ENCODE results near the gene TPRN.
A peak's percentile ranks its signal among the peaks of the same experiment; 100 is the strongest.

TPRN gene

GRCh38 chr9:137189297-137190295 lies 10.9 kb downstream of the TPRN start:
- DNase-seq (ENCODE audit: low read depth in 2 of 2): no peak

GRCh38 chr9:137188490-137189296 lies 11.8 kb downstream of the TPRN start, which contains the start of the genes ANAPC2 and SSNA1:
Gene ANAPC2, minus strand, starts transcription at chr9:137188560. Its CDS starts 28 bp downstream, at chr9:137188532.
Gene SSNA1, plus strand, starts transcription at chr9:137188676. Its CDS starts 51 bp downstream, at chr9:137188727.
- DNase-seq (ENCODE audit: low read depth in 2 of 2): peak; percentile 79 to 88

- no peak for DNase-seq (ENCODE audit: low read depth in 2 of 2)
Observed at GRCh38 chr9:137188086-137188489, 12.5 kb downstream of the TPRN start.

GRCh38 chr9:137187386-137187785 lies 13.2 kb downstream of the TPRN start:
- DNase-seq (ENCODE audit: low read depth in 2 of 2): no peak

GRCh38 chr9:137186385-137186784 lies 14.2 kb downstream of the TPRN start:
- DNase-seq (ENCODE audit: low read depth in 2 of 2): no peak

- no peak for DNase-seq (ENCODE audit: low read depth in 2 of 2)
Observed at GRCh38 chr9:137185921-137186320, 14.6 kb downstream of the TPRN start.

GRCh38 chr9:137184881-137185660 lies 15.5 kb downstream of the TPRN start:
- DNase-seq (ENCODE audit: low read depth in 2 of 2): no peak

- DNase-seq (ENCODE audit: low read depth in 2 of 2): no peak
Observed at GRCh38 chr9:137183980-137184595, 16.5 kb downstream of the TPRN start.

GRCh38 chr9:137182836-137183235 lies 17.7 kb downstream of the TPRN start:
- DNase-seq (ENCODE audit: low read depth in 2 of 2): no peak

GRCh38 chr9:137181680-137182079 lies 18.9 kb downstream of the TPRN start:
- DNase-seq (ENCODE audit: low read depth in 2 of 2): no peak

GRCh38 chr9:137180491-137180890 lies 20.1 kb downstream of the TPRN start:
- no peak for DNase-seq (ENCODE audit: low read depth in 2 of 2)

GRCh38 chr9:137179761-137180160 lies 20.8 kb downstream of the TPRN start:
- no peak for DNase-seq (ENCODE audit: low read depth in 2 of 2)

GRCh38 chr9:137178939-137179630 lies 21.5 kb downstream of the TPRN start:
- DNase-seq (ENCODE audit: low read depth in 2 of 2): no peak

- DNase-seq (ENCODE audit: low read depth in 2 of 2): no peak
Observed at GRCh38 chr9:137178201-137178938, 22.2 kb downstream of the TPRN start.

GRCh38 chr9:137176302-137177182 lies 24.0 kb downstream of the TPRN start:
- no peak for DNase-seq (ENCODE audit: low read depth in 2 of 2)

GRCh38 chr9:137175345-137175961 lies 25.1 kb downstream of the TPRN start:
- no peak for DNase-seq (ENCODE audit: low read depth in 2 of 2)

GRCh38 chr9:137174722-137175293 lies 25.7 kb downstream of the TPRN start:
- no peak for DNase-seq (ENCODE audit: low read depth in 2 of 2)

Data from stimulated activated CD4-positive, alpha-beta T cell treated with anti-CD3 and anti-CD28 coated beads, Interleukin-15, amount 100 ng/mL, for 48 hours (primary cell).